ENCODE results near the gene CEMIP.

GRCh38 chr15:80856400-80856799 lies 77.2 kb downstream of the CEMIP start:
- TF ChIP-seq POLR2A (IDR thresholded peaks at IDR 0.05) (no peak), CTCF (IDR thresholded peaks at IDR 0.05) (no peak)
